ENCODE data around the gene ENTHD1.

The ENTHD1 gene, protein sequence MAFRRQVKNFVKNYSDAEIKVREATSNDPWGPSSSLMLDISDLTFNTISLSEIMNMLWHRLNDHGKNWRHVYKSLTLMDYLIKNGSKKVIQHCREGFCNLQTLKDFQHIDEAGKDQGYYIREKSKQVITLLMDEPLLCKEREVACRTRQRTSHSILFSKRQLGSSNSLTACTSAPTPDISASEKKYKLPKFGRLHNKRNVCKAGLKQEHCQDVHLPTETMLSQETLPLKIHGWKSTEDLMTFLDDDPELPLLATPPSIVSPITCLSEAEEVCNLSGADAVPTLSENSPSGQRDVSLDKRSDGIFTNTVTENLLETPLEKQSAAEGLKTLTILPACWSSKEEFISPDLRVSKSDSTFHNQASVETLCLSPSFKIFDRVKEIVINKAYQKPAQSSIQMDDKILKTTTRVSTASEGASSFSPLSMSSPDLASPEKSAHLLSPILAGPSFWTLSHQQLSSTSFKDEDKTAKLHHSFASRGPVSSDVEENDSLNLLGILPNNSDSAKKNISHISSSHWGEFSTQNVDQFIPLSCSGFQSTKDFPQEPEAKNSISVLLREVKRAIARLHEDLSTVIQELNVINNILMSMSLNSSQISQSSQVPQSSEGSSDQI

DNA sequence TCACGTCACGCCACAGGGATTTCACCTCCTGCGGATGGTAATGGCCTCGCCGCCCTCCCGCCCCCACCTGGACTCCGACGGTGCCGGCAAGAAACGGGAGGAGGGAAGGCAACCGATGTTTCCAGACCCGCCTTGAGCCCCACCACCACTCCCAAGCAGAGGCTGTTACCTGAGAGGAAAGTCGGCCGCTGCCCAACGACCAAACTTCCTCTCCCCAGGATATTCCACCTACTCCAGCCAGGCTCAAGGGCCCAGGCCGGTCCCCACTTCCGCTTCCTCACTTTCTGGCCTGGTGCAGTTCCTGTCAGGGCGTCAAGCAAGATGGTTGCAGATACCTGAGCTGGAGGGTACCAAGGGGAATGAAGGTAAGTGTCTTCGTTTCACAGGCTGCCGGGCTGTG is at the start of gene ENTHD1:
ENTHD1 (minus strand) TSS at position 235 of the 400 bp plus-strand sequence. CDS start 6,012 bp downstream, outside the sequence.
- no peak for DNase-seq

DNA sequence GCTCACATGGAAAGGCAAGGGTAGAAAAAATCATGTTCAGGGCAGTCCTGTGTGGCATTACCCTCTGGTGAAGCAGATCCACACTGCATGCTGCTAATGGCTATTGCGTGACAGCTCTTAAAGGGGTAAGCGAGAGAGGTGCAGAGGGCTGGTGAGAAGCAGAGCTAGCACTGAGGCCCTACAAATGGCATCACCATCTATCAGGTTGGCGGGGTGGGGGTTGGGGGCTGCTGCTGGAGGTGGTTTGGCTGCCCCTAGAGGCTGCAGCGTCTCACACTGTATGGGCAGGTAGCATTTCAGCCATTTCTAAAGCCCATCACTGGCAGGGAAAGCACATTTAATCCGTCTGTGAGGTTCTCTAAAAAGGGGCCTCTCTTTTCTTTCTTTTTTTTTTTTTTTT is 49.8 kb upstream of the ENTHD1 start:
- no peak for DNase-seq

DNA sequence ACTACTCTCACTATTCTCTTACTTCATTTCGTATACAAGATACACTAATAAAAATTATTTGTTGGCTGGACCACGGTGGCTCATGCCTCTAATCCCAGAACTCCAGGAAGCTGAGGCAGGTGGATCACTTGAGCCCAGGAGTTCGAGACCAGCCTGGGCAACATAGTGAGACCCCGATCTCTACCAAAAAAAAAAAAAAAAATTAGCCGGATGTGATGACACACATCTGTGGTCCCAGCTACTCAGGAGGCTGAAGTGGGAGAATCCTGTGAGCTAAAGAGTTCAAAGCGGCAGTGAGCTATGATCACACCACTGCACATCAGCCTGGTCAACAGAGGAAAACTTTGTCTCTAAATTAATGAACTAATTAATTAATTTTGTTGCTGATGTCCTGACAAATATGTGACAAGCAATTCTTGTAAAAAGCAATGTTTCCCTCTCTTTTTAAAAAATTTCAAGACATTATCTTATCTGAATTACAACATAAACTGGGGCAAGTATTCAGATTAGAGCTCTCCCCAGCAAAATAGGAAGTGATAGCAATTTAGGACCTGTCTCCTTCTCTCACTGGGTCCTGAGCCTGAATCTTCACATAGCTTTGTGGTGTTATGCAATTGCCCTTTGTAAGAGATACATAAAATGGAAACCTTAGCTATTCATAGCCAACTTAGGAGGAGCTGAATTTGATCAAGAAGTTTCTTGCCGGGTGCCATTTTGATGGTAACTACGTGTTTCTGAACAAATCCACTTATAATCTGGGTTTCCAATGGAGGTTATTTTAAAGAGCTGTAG is 49.1 kb upstream of the ENTHD1 start:
- DNase-seq: no peak

DNA sequence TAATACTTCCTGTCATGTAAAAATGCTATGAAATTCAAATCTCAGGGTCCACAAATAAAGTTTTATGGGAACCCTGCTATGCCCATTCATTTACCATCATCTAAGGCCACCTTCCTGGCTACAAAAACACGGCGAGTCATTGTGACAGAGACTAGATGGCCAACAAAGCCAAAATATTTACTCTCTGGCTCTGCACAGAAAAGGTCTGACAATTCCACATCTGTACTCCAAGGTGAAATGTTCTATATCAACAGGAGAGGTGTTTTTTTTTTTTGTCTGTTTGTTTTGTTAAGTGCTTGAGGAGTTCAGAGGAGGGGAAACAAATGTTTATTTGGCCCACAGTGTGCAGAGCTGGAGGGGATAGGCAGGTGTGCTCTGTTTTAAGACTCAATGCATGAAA is 48.0 kb upstream of the ENTHD1 start:
- peak; percentile 11 for DNase-seq

DNA sequence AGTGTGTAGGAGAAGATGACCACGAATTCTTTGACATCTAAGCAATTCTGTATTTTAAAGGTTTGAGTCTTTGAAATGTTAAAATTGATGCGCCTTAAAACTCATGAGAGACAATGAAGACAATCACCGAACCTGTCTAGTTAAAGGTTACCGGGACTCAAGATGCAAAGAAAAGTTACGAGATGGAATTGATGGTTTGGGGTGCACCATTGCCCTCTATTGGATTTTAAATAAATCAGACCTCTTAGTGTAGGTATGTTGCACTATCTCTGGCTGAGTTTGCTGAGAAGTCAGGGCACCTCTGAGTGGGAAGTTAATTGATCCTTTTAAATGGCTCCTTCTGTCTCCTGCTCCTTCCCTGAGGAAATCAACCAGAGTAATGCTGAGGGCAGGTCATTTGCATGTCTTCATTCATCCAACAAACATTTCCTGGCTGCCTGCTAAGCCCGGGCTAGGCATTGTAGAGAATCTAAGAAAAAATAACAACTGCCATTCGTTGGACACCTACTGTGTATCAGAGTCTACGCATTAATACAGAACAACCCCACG is 47.3 kb upstream of the ENTHD1 start:
- no peak for DNase-seq

DNA sequence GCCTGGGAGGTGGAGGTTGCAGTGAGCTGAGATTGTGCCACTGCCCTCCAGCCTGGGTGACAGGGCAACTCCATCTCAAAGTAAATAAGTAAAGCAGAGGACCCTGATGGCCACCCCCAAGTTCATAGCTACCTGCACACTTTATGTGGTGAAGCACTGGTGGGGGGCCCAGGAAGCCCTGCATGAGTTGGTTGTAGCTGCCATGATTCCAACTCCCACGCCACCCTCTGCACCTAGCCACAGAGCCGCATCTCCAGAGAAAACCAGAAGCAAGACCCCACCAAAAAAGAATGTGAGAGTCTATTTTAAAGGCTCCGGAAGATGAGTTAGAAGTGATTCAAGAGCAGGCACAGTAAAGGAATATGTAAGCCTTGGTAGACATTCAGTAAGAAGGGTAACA is 46.3 kb upstream of the ENTHD1 start:
- DNase-seq: no peak

DNA sequence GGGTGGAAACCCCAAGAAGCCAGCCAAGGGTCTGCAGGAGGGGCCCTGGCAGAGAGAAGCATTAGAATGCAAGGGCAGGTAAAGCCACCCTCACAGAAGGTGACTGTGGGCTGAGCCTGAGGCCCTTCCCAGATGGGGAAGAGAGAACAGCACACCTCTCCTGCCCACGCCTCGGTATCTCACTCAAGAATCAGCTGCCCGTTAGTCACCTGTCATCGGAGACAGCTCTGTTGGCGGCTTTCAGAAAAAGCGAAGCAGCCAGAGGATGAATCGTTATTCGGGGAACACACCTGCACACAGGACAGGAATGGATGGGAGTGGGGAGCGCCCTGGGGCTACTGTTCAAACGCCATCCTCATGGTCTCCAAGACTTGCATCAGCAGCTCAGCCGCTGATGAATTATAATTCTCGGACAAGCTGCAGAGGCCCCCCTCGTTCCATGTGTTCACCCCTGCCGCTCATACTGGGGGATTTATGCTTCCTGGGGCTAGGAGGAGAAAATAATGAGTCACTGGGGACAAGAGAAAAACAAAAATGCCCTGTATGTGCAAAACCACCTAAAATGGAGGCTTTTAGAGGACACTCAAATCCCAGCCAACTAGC is 45.0 kb upstream of the ENTHD1 start:
- no peak for DNase-seq

DNA sequence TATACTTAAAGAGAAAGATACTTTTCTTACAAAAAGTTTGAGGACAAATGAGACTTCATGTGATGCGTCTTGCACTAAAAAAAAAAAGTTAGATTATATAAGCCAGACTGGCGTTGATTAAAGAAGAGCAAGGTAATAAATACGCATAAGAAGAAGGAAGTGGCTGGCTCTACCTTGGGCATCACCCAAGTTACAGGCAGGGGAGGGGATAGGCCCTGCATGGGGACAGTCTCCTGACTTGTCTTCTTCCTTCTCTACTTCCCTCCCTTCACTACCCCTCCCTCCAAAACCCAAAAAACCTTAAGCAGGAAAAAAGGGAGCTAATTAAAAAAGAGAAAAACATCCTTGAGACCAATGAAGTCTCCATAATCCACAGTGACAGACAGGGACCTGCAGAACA is 44.3 kb upstream of the ENTHD1 start:
- no peak for DNase-seq

DNA sequence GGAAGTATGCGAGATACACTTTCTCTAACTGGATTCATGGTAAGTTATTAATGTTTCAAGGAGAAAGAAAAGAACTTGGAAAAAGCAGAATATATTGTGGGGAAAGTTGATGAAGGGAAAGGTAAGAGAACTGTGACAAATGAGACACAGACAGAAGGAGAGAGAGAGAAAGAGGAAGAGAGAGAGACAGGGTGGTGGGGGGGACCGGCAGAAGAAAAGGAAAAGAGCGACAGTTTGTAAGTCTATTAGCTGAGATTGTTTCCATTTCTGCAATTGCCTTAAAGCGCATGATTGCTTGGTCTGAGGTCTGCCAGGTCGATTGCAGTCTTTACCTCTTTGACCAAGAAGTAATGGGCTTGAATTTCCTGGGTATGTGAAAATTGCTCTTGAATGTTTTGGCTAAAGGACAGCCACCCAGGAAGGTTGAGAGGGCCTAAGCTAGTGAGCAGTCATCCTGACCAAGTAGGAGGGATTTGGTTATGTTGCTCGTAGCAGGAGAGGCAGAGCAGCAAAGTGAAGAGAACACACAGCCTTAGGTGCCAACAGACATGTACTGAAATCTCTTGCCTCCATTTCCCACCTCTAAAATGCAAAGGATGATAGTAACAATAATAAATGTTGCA is 43.1 kb upstream of the ENTHD1 start:
- DNase-seq: no peak

DNA sequence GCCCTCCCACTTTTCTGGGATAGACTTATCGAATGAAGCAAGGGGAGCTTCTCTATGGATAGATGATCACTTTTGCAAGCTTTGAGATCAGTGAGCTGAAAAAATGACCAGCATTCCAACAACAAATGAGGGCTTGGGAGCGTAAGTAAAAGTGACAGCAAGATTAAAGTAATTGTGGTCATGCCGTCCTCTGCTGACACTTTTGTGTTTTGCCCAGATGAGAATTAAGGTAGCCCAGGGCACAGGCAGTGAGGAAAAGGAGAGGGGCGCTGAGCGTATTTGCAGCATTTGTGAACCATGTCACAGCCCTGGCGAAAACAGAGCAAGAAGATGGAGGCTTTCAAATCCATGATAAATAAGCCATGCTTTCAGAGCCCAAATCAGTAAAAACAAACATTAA is 42.1 kb upstream of the ENTHD1 start:
- no peak for DNase-seq

DNA sequence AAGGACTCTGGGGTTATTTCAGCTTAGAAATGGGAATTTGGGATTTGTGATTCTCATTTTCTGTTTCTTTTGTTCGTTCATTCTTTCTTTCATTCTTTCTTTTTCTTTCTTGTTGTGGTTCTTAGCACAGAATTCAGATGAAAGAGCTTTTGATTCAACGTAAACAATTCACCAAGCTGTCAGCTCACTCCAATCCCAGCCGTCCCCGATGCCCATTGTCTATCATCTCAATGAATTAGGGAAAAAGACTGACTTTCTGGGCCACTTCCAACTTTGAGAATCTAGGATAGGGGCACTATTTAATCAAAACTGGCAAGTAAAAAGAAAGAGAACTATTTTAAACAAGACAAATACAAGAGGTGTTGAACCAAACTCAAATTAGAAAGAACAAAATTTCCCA is 41.6 kb upstream of the ENTHD1 start:
- DNase-seq: no peak

DNA sequence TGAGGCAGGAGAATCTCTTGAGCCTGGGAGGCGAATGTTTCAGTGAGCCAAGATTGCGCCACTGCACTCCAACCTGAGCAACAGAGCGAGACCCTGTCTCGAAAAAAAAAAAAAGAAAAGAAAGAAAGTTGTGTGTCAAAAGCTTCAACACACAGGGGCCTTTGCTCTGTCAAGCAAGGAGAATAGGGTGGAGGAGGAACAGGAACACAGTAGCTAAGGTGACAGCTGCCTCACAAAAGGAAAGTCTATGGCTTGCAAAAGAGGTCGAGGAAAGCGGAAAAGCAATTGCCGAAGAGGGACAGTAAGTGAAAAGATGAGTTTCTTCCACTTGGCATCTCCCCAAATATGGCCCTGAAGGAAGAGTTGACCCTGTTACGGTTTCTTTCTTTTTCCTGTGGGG is 40.2 kb upstream of the ENTHD1 start:
- no peak for DNase-seq

DNA sequence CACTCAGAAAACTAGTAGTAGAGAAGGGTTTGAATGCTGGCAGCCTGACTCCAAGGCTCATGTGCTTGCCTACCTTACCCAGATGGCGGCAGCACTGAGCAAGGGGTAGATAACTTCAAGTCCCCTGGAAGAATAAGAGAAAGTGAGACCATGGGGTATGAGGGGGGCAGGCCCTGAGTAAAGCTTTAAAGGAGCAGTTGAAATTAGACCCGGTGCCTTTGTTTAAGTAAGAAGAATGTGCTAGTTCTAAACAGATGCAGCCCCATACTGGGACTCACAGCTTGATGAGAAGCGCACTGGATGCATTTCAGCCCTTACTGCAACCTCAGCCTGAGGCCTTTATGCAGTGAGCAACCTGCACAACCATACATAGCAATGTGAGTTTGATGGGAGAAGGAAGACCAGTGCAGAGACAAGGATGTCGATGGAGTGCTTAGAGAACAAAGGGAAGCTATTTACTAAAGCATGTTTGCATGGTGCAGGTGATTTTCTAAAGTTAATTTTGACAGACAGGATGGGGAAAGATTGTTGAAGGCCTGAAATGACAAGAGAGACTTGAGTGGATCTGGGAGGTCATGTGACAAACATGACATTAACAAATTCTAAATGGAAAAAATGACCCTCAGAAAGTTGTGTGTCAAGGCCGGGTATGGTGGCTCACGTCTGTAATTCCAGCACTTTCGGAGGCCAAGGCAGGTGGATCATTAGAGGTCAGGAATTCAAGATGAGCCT is 39.5 kb upstream of the ENTHD1 start:
- no peak for DNase-seq

DNA sequence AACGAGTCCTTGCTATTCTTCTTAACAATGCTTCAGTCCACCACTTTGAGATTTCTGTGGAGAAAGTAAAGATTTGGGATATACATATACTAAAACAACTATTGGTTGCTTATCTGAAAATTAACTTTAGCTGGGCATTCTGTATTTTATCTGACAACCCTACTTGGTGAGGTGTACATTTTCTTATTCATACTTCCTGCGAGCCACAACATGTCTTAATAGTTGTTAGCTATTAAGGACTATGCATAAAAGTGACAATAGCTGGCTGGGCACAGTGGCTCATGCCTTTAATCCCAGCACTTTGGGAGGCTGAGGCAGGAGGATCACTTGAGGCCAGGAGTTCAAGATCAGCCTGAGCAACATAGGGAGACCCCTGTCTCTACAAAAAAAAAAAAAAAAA is 38.6 kb upstream of the ENTHD1 start:
- no peak for DNase-seq

DNA sequence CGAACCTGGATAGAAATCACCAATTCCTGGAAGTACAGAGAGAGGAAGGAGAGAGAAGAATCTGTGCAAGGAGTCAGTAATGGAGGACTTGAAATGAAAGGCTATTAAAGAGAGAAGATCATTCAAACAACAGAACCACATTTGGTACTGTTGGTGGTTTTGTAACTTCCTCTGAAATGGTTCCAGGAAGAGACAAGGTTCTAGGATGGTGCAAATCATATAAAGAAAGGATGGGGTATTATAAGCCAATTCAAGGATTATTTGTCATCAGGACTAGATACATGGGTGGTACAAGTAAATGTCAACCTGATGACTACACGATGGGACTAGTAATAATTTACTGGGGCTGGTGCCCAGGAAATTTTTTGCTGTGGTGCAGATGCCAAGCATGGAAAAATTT is 37.7 kb upstream of the ENTHD1 start:
- DNase-seq: no peak

DNA sequence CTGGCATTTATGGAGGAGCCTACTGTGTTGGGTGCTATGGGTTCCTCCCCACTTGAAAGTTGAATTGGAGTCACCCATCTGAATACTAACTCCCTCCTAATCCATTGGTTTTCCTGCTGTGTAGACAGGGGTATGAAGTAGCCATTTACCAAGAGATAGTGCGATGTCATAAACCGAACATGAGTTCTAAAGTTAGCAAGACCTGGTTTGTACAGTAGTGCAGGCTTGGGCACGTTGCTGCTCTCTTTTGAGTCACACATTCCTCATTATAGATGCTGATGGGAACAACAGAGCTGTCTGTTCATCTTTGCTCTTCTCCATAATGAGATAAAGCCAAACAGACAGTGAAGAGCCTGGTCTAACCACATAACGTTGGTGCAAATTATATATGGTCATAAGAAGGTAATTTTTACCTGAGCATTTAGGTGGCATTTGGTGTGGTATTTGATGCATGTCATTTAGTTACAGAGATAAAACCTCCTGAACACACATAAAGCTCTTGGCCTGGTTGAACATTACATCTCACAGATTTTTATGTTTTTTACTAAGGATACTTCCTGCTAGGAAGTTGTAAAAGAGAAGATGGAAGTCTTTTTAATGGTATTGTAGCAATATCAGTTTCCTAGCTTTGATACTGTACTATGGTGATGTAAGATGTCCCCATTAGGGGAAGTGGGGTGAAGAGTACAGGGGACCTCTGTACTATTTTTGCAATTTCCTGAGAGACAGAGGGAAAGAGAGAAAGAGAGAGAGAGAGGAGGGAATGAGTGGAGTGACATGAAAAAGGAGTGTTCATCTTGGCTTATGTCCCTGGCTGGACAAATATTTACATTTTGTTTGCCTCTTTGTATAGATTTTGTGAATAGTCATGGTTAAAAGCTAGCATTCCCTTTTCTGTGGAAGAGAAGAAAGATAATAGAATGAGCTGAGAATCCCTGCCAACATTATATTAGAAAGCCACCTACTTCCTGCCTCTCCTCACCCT is 35.3 kb upstream of the ENTHD1 start:
- no peak for DNase-seq

DNA sequence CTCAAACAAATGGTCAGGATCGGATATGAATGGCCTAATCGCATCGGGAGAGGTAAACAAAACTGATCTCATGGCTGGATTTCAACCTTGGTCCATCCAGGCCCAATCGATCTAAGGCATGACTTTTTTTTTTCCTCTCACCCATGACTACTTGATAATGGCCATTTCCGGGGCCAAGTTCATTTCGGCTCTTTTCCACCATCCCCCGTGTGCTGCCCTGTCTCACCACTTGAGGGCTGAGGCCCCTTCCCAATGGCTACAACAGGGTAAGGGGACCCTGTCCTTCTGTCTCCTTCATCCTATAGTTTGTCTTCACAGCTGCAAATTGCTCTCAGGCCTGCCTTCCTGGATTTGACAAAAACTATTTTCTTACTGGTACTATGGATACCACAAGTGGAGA is 34.0 kb upstream of the ENTHD1 start:
- DNase-seq: no peak

DNA sequence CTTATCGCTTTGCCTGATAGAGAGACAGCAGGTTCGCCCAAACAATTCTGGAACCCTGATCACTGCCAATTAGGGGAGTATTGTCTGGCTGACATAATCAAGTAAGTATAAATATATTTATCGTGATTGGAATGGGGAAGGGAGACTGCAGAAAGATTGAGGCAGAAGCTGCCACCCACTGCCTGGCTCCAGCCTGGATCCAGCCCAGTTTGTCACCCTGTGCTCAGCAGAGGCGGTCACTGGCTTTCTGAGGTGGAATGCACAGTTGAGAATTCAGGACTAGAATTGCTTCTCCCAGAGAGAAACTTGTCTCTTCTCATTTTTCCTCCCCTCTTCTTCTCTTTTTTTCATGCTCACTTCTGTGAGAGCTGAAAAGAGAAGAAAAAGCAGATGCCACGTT is 33.2 kb upstream of the ENTHD1 start:
- DNase-seq: no peak

DNA sequence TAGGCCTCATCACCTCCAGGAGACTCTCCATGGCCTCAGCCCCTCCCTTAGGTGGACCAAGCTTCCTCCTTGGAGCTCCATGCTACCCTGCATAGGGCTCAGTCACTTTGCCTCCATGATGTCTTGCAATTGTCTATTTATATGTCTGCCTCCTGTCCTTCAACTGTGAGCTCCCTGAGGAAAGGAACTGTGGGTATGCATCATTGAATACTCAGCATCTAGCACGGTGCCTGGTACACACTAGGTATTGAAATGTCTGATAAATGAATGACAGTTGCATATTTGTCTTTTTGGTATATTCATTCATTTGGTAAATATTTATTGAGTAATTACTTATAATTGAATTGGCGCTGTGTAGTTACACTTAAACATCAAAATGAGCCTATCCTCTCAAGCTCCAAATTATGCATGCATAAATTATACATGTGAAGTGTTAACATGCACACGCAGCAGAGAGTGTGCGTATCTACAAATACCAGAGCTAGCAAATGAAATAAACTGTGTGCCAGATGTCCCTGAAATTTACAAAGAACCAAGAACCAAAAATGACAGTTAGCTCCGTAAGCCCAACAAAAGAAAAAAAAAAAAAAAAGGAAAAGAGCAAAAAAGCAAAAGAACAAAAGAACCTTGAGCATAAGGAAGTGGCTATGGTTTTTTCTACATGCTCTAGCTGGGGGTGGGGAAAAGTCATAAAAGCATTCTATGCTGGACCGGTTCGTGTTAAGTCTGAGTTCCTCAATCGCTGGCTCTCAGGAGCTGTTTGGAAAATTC is 32.5 kb upstream of the ENTHD1 start:
- no peak for DNase-seq

DNA sequence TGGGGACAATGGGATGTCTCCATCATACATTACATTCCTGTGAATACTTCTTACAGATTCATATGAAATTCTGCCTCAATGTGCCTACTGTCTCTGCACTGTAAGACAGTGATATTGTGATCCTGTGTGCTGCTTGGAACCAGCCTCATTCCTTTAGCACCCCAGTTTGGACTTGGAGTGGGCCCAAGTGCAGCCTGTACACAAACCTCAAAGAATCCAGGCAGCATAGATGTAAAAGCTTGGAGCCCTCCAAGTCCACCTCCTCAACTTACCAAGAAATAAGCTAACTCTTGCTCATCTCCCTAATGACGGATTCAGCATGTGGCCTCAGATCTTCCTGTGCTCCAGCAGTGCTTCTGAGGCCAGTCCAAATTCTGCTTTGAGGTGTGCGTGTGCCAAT is 31.7 kb upstream of the ENTHD1 start:
- DNase-seq: no peak

Measured in NCI-H187 treated with DMSO at 0.1 percent for 48 hours (cell line).